Hepatocyte (in vitro differentiated cells): Measurements from ENCODE around the gene RIMBP2.

Experiments used
- EZH2 ChIP-seq: fragments of 200-600 bp; sonication (generic); IDR thresholded peaks from 2 replicates; pipeline ENCODE4 v1.6.1; 2016; ENCODE audit warnings: antibody characterized with exemption, mild to moderate bottlenecking, borderline replicate concordance
- EZH2phosphoT487 ChIP-seq: fragments of 200-600 bp; sonication (generic); IDR thresholded peaks from one replicate; pipeline ENCODE4 v1.6.1; 2018; ENCODE audit warnings: antibody characterized with exemption, mild to moderate bottlenecking, low read depth, moderate library complexity; ENCODE audit not compliant: unreplicated experiment, severe bottlenecking
- TF ChIP-seq, protein P1 (sequence below): fragments of 200-600 bp; sonication (generic); IDR thresholded peaks from 2 replicates; pipeline ENCODE4 v1.5.1; 2016; ENCODE audit warnings: antibody characterized with exemption, mild to moderate bottlenecking; ENCODE audit not compliant: poor library complexity

DNA sequence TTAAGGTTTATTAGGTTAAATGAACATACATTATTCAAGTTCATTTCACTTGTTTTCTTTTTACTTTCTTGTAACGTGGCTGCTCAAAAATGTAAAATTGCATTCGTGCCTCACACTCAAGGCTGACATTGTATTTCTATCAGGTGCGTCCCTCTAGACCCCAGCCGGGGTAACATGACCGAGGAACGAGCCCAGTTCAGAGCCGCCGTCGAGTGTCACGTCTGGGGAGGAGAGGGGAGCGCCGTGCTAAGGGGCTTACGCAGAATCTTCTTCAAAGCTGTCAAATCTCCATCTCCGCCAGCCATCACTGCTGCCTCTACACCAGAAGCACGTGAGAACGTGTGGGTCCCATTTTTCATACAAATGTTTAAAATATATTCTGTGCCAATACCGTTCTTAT, 170.6 kb downstream of the RIMBP2 start:
- TF ChIP-seq, protein P1, sequence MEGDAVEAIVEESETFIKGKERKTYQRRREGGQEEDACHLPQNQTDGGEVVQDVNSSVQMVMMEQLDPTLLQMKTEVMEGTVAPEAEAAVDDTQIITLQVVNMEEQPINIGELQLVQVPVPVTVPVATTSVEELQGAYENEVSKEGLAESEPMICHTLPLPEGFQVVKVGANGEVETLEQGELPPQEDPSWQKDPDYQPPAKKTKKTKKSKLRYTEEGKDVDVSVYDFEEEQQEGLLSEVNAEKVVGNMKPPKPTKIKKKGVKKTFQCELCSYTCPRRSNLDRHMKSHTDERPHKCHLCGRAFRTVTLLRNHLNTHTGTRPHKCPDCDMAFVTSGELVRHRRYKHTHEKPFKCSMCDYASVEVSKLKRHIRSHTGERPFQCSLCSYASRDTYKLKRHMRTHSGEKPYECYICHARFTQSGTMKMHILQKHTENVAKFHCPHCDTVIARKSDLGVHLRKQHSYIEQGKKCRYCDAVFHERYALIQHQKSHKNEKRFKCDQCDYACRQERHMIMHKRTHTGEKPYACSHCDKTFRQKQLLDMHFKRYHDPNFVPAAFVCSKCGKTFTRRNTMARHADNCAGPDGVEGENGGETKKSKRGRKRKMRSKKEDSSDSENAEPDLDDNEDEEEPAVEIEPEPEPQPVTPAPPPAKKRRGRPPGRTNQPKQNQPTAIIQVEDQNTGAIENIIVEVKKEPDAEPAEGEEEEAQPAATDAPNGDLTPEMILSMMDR, result no peak
- TF ChIP-seq EZH2 (no peak), EZH2phosphoT487 (no peak)
